ENCODE data around the gene MRPS2.
"Not testable (repeated sequence)": the region's sequence is repeated elsewhere in the genome, so short reads cannot be mapped to it uniquely, and the experiment has no call there.

The MRPS2 gene

DNA sequence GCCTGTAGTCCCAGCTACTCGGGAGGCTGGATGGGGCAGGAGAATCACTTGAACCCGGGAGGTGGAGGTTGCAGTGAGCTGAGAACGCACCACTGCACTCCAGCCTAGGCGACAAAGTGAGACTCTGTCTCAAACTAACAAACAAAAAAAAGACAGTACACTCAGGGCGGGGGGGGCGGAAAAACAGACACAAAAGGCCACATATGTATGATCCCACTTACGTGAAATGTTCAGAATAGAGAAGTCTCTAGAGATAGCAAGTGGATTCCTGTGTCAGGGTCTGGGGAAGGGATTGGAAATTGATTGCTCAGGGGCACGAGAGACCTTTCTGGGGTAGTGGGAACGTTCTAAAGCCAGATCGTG is 11.7 kb downstream of the MRPS2 start:
- peaks cover 15% of the 10 kb centered on the region for H3K36me3 Mint-ChIP-seq (ENCODE audit: low read depth)
- no peak for DNase-seq
- peaks cover 29% of the 10 kb centered on the region for H3K9me3 Mint-ChIP-seq
- H3K27me3 Mint-ChIP-seq (ENCODE audit: low read depth, poor library complexity) = peaks cover 14% of the 10 kb centered on the region
- no peak overlapping the region for H3K27ac Mint-ChIP-seq
- TF ChIP-seq, protein P1, sequence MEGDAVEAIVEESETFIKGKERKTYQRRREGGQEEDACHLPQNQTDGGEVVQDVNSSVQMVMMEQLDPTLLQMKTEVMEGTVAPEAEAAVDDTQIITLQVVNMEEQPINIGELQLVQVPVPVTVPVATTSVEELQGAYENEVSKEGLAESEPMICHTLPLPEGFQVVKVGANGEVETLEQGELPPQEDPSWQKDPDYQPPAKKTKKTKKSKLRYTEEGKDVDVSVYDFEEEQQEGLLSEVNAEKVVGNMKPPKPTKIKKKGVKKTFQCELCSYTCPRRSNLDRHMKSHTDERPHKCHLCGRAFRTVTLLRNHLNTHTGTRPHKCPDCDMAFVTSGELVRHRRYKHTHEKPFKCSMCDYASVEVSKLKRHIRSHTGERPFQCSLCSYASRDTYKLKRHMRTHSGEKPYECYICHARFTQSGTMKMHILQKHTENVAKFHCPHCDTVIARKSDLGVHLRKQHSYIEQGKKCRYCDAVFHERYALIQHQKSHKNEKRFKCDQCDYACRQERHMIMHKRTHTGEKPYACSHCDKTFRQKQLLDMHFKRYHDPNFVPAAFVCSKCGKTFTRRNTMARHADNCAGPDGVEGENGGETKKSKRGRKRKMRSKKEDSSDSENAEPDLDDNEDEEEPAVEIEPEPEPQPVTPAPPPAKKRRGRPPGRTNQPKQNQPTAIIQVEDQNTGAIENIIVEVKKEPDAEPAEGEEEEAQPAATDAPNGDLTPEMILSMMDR (IDR thresholded peaks at IDR 0.05) = no peak
- no peak overlapping the region for H3K4me3 Mint-ChIP-seq
- H3K4me1 Mint-ChIP-seq = peaks cover 34% of the 10 kb centered on the region

DNA sequence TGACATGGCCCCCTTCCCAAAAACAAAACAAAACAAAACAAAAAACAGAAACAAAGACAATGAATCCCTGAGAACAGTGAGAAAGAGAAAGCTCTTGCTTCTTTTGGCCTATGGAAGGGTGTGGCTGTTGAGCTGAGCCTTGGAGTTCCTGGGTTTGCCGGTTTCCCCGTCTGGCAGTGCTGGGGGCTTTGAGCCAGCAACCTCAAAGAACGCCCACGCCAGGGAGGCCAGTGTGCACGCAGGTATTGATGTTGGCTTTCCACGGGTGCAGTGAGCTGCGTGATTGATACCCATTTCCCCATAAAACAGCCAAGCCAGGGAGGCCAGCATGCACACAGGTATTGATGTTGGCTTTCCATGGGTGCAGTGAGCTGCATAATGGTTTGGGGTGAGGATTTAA is 12.4 kb downstream of the MRPS2 start:
- Mint-ChIP-seq H3K27ac (peak overlapping the region; percentile 77), H3K4me3 (no peak overlapping the region), H3K9me3 (peaks cover 27% of the 10 kb centered on the region), H3K36me3 (ENCODE audit: low read depth) (peaks cover 14% of the 10 kb centered on the region), H3K4me1 (peaks cover 37% of the 10 kb centered on the region), H3K27me3 (ENCODE audit: low read depth, poor library complexity) (peaks cover 14% of the 10 kb centered on the region)
- TF ChIP-seq, protein P1 (IDR thresholded peaks at IDR 0.05) = no peak
- no peak for DNase-seq

DNA sequence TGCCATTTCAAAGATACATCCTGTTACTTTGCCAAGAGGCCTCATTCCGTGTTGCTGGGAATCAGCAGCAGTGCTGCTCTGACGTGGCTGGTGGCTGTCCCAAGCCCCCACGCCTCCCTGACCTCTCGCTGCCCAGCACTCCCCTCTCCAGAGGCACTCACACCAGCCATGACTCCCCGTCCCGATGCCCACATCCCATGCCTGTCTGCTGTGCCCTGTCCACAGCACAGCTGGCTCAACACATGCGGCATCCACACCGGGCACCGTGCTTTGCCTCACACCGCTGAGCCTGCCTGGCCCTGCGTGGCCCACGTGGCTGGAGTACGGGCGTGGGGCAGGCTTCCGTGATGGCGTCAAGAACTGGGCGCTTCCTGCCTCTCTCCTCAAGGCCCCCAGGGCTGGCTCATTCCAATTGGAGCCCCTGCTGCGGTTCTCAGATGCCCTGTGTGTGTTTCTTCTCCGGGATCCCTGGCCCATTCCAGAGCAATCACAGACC is 12.9 kb downstream of the MRPS2 start:
- TF ChIP-seq, protein P1 (IDR thresholded peaks at IDR 0.05) = no peak
- H3K36me3 Mint-ChIP-seq (ENCODE audit: low read depth) = peaks cover 10% of the 10 kb centered on the region
- H3K27me3 Mint-ChIP-seq (ENCODE audit: low read depth, poor library complexity) = peaks cover 14% of the 10 kb centered on the region
- H3K4me3 Mint-ChIP-seq = no peak overlapping the region
- peaks cover 23% of the 10 kb centered on the region for H3K9me3 Mint-ChIP-seq
- DNase-seq = no peak
- H3K4me1 Mint-ChIP-seq = peaks cover 41% of the 10 kb centered on the region
- peak overlapping the region; percentile 57 for H3K27ac Mint-ChIP-seq

DNA sequence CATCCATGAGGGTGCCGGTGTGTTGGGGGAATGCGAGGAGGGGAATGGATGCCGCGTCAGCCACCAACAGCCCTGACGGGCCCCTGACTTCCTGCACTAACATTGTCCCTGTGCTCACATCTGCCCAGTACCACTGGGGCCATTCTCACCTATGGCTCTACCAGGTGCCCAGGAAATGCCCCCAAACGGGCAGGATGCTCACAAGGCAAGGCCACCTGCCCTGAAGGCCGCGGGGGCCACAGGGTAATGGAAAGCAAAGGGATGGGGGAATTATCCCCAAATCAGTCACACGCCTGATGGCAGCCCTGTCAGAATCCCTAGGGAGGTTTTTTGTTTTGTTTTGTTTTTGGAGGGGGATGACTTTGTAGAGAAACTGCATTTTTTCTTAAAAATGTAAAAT is 13.4 kb downstream of the MRPS2 start:
- not testable (repeated sequence) for H3K36me3 Mint-ChIP-seq (ENCODE audit: low read depth); DNase-seq; H3K4me3 Mint-ChIP-seq
- H3K9me3 Mint-ChIP-seq = peaks cover 19% of the 10 kb centered on the region
- H3K27me3 Mint-ChIP-seq (ENCODE audit: low read depth, poor library complexity) = peaks cover 14% of the 10 kb centered on the region
- peaks cover 44% of the 10 kb centered on the region for H3K4me1 Mint-ChIP-seq
- peak overlapping the region; percentile 57 for H3K27ac Mint-ChIP-seq

DNA sequence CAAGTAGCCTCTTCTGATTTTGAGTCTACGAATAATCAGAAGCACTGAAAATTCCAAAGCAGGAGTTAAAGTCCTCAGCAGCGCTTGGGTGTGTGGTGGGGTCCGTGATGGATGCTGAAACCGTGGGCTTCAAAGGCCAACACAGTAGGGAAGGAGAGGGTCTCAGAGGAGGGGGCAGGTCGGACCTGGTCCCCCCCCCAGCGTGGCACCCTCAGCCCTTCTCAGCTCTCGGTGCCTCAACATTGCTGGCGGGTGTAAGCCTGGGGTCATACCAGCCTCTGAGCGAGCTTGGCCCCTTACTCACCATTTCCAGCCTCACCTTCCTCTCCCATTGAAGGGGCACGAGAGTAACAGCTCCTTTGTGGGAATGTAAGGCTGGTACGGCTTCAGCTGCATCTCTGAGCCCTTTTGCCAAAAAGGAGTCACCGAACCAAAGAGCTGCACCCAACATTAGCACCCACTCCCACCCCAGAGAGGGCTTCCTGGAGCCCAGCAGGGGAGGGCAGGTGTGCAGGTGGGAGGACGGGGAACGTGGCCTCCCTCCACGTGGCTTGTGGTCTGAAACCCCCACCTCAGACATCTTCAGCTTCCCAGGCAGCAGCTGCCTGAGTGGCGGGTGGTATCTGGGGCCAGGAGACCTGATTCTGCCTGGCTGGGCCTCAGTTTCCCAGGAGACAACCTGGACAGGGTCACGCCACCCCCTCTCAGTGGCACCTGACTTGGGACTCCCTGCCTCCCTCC is 14.0 kb downstream of the MRPS2 start:
- H3K27ac Mint-ChIP-seq = no peak overlapping the region
- H3K36me3 Mint-ChIP-seq (ENCODE audit: low read depth) = peaks cover under 1% of the 10 kb centered on the region
- DNase-seq = no peak
- peaks cover 14% of the 10 kb centered on the region for H3K27me3 Mint-ChIP-seq (ENCODE audit: low read depth, poor library complexity)
- H3K4me3 Mint-ChIP-seq = no peak overlapping the region
- peaks cover 18% of the 10 kb centered on the region for H3K9me3 Mint-ChIP-seq
- TF ChIP-seq, protein P1 (IDR thresholded peaks at IDR 0.05) = no peak
- peaks cover 44% of the 10 kb centered on the region for H3K4me1 Mint-ChIP-seq

DNA sequence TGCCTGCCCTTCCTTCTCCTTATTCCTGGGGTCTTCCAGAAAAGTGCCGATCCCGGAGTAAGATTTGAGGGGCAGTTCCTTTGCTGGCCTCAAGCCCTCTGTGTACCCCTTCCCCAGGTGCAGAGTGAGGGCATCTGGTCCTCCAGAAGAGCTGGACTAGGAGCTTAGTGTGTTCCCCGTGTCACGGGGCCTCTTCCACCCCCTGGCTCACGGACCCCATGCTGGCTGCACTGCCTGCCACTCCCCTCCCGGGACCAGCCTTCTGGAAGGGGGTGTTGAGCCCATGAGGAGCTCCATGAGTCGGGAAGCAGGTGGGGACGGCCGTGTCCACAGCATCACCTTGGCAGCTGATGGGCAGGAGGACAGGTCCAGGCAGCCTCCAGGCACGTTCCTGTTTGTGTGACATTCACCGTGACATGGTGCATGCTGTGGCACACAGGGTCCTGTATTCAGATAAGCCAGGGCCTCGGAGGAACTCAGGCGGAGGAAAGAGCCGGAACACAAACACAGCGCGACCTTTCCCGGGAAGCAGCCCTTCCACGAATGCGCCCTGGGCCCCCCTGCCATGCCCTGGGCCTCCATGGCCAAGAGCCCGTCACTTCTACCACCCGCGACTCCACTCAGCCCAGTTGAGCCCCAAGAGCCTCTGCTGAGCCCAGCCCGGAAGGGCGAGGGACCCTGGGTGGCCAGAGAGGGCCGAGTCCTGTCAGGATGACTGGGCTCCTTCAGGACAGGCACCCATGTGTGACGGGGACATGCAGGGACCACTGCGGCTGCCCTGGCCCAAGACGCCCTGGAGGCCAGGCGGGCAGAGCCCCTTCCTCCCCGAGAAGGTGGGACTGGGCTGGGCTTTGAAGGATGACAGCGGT is 14.8 kb downstream of the MRPS2 start:
- TF ChIP-seq, protein P1 (IDR thresholded peaks at IDR 0.05) = no peak

More for the DNA sequence above, 14.8 kb downstream of the MRPS2 start:
- peaks cover 14% of the 10 kb centered on the region for H3K27me3 Mint-ChIP-seq (ENCODE audit: low read depth, poor library complexity)
- H3K4me1 Mint-ChIP-seq = peaks cover 44% of the 10 kb centered on the region
- no peak overlapping the region for H3K4me3 Mint-ChIP-seq
- DNase-seq = no peak
- no peaks in the 10 kb centered on the region for H3K36me3 Mint-ChIP-seq (ENCODE audit: low read depth)
- H3K27ac Mint-ChIP-seq = no peak overlapping the region
- peaks cover 15% of the 10 kb centered on the region for H3K9me3 Mint-ChIP-seq

Measured in nephron progenitor cell (in vitro differentiated cells).